ENCODE data around the gene PPY. TPM values are rescaled to one million over a fixed set of nuclear protein-coding genes. Genes with fewer than 3 reads are reported as not detected.

PPY gene
- total RNA-seq, 1 donor from 2014 or later, result not detected

- DNase-seq (ENCODE audit: low read depth), result no peak
- Histone ChIP-seq H3K36me3 (ENCODE audit: control insufficient read depth, insufficient read depth, low read length) (no peaks in the 10 kb centered on the region), H3K4me3 (ENCODE audit: low read depth, low read length) (peak within 1 kb of the TSS; percentile 55), H3K27me3 (ENCODE audit: control insufficient read depth, insufficient read depth, low read length) (peaks cover 18% of the 10 kb centered on the region)
- peak; percentile 15 for TF ChIP-seq CTCF (IDR thresholded peaks at IDR 0.05; ENCODE audit: insufficient read depth, low read length, poor library complexity, severe bottlenecking)
Observed at GRCh38 chr17:43907425-43907981, 34.8 kb downstream of the PPY start, which contains the start of gene MPP2. MPP2 (minus strand) TSS chr17:43907536; CDS start chr17:43904460, 3,076 bp downstream.

GRCh38 chr17:43906951-43907424 lies 35.3 kb downstream of the PPY start:
- peaks cover 15% of the 10 kb centered on the region for H3K27me3 ChIP-seq (ENCODE audit: control insufficient read depth, insufficient read depth, low read length)

GRCh38 chr17:43905985-43906852 lies 36.1 kb downstream of the PPY start:
- DNase-seq (ENCODE audit: low read depth), result no peak
- TF ChIP-seq CTCF (IDR thresholded peaks at IDR 0.05; ENCODE audit: insufficient read depth, low read length, poor library complexity, severe bottlenecking), result no peak
- Histone ChIP-seq H3K27me3 (ENCODE audit: control insufficient read depth, insufficient read depth, low read length) (peaks cover 14% of the 10 kb centered on the region), H3K4me3 (ENCODE audit: low read depth, low read length) (peak overlapping the region; percentile 55), H3K36me3 (ENCODE audit: control insufficient read depth, insufficient read depth, low read length) (no peaks in the 10 kb centered on the region)

More at GRCh38 chr17:43906951-43907424, 35.3 kb downstream of the PPY start:
- H3K4me3 ChIP-seq (ENCODE audit: low read depth, low read length), result peak overlapping the region; percentile 55
- TF ChIP-seq CTCF (IDR thresholded peaks at IDR 0.05; ENCODE audit: insufficient read depth, low read length, poor library complexity, severe bottlenecking), result no peak
- H3K36me3 ChIP-seq (ENCODE audit: control insufficient read depth, insufficient read depth, low read length), result no peaks in the 10 kb centered on the region
- no peak for DNase-seq (ENCODE audit: low read depth)

- H3K36me3 ChIP-seq (ENCODE audit: control insufficient read depth, insufficient read depth, low read length), result no peaks in the 10 kb centered on the region
- H3K4me3 ChIP-seq (ENCODE audit: low read depth, low read length), result no peak overlapping the region
- TF ChIP-seq CTCF (IDR thresholded peaks at IDR 0.05; ENCODE audit: insufficient read depth, low read length, poor library complexity, severe bottlenecking), result no peak
- H3K27me3 ChIP-seq (ENCODE audit: control insufficient read depth, insufficient read depth, low read length), result peaks cover 14% of the 10 kb centered on the region
- no peak for DNase-seq (ENCODE audit: low read depth)
Observed at GRCh38 chr17:43905400-43905984, 36.8 kb downstream of the PPY start.

GRCh38 chr17:43901861-43902589 lies 40.3 kb downstream of the PPY start:
- H3K36me3 ChIP-seq (ENCODE audit: control insufficient read depth, insufficient read depth, low read length), result no peaks in the 10 kb centered on the region
- no peak for DNase-seq (ENCODE audit: low read depth)
- peaks cover 7% of the 10 kb centered on the region for H3K27me3 ChIP-seq (ENCODE audit: control insufficient read depth, insufficient read depth, low read length)
- H3K4me3 ChIP-seq (ENCODE audit: low read depth, low read length), result no peak overlapping the region
- no peak for TF ChIP-seq CTCF (IDR thresholded peaks at IDR 0.05; ENCODE audit: insufficient read depth, low read length, poor library complexity, severe bottlenecking)

Measured in kidney epithelial cell (primary cell).